ENCODE measurements around the gene FYN.

FYN gene

GRCh38 chr6:111618407-111618806, 254.8 kb downstream of the FYN start:
- no peak for TF ChIP-seq CTCF (conservative IDR thresholded peaks at IDR 0.05)
- TF ChIP-seq ZFX (IDR thresholded peaks at IDR 0.05) = no peak
- H3K27ac ChIP-seq = no peak overlapping the region

- no peak overlapping the region for H3K27ac ChIP-seq
- no peak for TF ChIP-seq CTCF (conservative IDR thresholded peaks at IDR 0.05)
- TF ChIP-seq ZFX (IDR thresholded peaks at IDR 0.05) = no peak
Observed at GRCh38 chr6:111617149-111617548, 256.1 kb downstream of the FYN start.

- TF ChIP-seq CTCF (conservative IDR thresholded peaks at IDR 0.05) = no peak
- TF ChIP-seq ZFX (IDR thresholded peaks at IDR 0.05) = no peak
- no peak overlapping the region for H3K27ac ChIP-seq
Observed at GRCh38 chr6:111615916-111616612, 257.2 kb downstream of the FYN start.

GRCh38 chr6:111614833-111615582, 258.2 kb downstream of the FYN start:
- H3K27ac ChIP-seq = no peak overlapping the region
- no peak for TF ChIP-seq ZFX (IDR thresholded peaks at IDR 0.05)
- TF ChIP-seq CTCF (conservative IDR thresholded peaks at IDR 0.05) = no peak

- no peak for TF ChIP-seq ZFX (IDR thresholded peaks at IDR 0.05)
- TF ChIP-seq CTCF (conservative IDR thresholded peaks at IDR 0.05) = no peak
- H3K27ac ChIP-seq = no peak overlapping the region
Observed at GRCh38 chr6:111612379-111612778, 260.9 kb downstream of the FYN start.

GRCh38 chr6:111610548-111611172, 262.6 kb downstream of the FYN start:
- TF ChIP-seq CTCF (conservative IDR thresholded peaks at IDR 0.05) = no peak
- no peak for TF ChIP-seq ZFX (IDR thresholded peaks at IDR 0.05)
- H3K27ac ChIP-seq = no peak overlapping the region

Measured in C4-2B (cell line).